ENCODE measurements around the gene EXOC7.

EXOC7 gene, protein sequence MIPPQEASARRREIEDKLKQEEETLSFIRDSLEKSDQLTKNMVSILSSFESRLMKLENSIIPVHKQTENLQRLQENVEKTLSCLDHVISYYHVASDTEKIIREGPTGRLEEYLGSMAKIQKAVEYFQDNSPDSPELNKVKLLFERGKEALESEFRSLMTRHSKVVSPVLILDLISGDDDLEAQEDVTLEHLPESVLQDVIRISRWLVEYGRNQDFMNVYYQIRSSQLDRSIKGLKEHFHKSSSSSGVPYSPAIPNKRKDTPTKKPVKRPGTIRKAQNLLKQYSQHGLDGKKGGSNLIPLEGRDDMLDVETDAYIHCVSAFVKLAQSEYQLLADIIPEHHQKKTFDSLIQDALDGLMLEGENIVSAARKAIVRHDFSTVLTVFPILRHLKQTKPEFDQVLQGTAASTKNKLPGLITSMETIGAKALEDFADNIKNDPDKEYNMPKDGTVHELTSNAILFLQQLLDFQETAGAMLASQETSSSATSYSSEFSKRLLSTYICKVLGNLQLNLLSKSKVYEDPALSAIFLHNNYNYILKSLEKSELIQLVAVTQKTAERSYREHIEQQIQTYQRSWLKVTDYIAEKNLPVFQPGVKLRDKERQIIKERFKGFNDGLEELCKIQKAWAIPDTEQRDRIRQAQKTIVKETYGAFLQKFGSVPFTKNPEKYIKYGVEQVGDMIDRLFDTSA

GRCh38 chr17:76103274-76104139 lies at the start of gene EXOC7:
Gene EXOC7 (minus strand): TSS chr17:76103787. CDS start chr17:76103692, 95 bp downstream.
- peak; percentile 90 for DNase-seq

GRCh38 chr17:76153202-76153601 lies 49.6 kb upstream of the EXOC7 start:
- no peak for DNase-seq

DNA sequence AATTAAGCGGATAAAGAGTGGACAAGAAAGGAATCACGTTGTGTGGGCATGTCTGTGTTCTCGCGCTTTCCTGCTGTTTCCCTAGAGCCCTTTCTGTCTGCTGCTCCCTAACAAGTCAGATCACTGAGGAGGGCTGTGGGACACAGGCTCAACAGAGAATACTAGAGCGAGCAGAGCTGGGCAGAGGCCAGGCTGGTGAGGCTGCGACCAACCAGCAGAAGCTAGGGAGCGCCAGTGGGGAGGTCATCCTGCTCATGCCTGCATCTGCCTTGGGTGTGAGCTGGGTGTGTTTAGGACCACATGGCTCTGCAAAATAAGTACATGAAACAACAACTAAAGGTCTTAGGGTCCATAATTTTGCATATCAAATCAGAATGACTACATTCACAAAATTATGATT lies 49.0 kb upstream of the EXOC7 start:
- DNase-seq: no peak

GRCh38 chr17:76151896-76152454 lies 48.4 kb upstream of the EXOC7 start:
- DNase-seq: no peak

DNA sequence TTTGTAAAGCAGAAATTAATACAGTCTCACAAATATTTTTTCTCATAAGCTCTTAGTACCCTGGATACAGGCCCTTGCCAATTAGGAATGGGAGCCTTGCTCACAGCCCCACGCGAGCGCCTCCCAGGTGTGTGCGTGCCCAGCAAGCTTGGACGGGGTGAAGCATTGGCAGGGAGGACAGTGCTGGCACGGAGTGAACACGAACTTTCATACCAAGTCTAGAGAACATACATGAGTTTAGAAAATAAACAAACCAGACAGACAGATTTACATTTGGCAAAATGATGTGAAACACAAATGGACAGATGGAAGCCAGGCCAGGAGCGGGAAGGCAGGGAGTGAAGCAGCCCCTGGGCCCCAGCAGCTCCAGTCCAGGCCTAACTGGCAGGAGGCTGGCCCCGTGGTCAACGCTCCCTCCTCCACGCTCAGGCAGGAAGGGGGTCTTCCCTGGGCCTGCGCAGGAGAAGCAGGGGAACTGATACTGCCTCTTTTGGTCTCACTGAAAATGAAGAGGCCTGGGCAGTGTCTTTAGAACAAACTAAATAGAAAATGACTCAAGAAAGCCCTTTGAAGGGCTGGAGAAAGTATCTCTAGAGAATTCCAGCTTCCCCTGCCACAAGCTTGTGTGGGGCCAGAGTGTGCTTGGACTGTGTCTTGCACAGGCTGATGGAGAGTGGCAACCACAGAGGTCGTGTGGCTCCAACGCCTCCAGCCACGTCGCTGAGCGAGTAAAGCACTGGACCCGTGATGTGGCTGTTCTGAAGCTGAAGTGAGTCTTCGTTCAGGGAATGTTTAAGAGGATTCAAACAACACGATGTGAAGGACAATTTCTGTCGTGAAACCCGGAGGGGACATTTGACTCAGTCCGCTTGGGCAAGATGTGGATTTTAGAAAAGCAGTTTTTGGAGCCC lies 47.4 kb upstream of the EXOC7 start:
- no peak for DNase-seq

DNA sequence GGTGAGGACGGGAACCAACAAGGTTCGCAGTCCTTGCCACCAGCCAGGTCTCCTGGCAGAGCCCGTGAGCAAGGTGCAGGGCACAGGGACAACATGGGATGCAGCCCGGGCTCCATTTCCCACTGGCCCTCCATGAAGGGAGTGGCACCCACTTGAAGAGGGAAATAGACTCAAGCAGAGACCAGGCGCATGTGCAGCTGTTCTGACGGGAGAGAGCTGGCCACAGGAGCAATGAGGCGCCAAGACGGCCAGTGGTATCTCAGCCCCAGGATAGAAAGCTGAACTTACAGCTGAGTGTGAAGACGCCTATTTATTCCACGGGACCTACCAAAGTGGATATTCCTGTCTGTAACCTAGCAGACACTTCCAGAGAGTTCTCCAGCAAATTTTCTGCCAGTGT lies 45.6 kb upstream of the EXOC7 start:
- DNase-seq: no peak

- DNase-seq: no peak
Observed at GRCh38 chr17:76148015-76148326, 44.4 kb upstream of the EXOC7 start.

GRCh38 chr17:76147211-76148014 lies 43.8 kb upstream of the EXOC7 start:
- DNase-seq: no peak

GRCh38 chr17:76146053-76146851 lies 42.7 kb upstream of the EXOC7 start:
- no peak for DNase-seq

GRCh38 chr17:76145231-76146052 lies 41.9 kb upstream of the EXOC7 start:
- DNase-seq: peak; percentile 59

DNA sequence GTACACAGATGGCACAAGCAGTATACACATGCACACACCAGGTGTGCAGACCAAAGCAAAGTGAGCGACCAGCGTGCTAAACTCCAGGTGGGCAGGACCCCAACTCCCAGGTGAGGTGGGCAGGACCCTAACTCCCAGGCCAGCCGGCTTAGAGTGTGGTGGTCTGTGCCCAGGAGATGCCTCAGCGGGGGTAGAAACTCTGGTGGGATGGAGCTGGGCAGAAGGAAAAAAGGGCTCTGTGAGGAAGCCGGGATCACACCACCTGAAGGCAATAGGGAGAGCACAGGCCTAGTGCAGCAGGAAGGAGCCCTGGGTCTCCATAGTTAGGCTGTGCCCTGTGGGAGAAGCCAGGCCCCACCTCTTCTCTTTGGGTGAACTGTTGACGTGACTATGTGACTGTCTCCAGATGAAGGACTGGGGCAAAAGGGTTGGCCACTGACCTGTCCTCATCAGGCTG lies 39.0 kb upstream of the EXOC7 start:
- no peak for DNase-seq

DNA sequence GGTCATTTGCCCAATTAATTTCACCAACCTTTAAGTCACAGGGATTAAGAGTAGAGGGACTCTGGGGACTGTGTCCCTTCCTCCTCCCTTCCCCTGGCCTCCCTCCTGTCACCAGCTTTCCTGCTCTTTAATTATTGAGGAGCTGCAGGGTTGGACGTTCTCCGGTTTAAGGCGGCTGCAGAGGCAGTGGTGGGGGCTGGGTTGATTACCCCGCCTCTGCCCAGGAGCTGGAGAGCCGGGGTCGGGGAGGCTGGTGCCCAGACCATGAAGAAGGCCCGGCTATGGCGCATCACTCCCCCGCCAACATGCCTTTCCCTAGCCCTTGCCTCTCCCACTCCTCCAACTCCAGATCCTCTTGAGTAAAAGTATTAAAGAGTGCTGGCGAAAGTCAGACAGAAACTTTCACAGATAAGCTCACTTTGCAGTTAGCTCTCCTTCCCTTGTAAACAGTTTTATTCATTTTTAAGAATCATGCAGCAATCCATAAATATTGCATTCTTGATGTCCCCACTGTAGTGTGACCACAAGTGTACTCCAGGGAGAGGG lies 38.5 kb upstream of the EXOC7 start:
- DNase-seq: no peak

DNA sequence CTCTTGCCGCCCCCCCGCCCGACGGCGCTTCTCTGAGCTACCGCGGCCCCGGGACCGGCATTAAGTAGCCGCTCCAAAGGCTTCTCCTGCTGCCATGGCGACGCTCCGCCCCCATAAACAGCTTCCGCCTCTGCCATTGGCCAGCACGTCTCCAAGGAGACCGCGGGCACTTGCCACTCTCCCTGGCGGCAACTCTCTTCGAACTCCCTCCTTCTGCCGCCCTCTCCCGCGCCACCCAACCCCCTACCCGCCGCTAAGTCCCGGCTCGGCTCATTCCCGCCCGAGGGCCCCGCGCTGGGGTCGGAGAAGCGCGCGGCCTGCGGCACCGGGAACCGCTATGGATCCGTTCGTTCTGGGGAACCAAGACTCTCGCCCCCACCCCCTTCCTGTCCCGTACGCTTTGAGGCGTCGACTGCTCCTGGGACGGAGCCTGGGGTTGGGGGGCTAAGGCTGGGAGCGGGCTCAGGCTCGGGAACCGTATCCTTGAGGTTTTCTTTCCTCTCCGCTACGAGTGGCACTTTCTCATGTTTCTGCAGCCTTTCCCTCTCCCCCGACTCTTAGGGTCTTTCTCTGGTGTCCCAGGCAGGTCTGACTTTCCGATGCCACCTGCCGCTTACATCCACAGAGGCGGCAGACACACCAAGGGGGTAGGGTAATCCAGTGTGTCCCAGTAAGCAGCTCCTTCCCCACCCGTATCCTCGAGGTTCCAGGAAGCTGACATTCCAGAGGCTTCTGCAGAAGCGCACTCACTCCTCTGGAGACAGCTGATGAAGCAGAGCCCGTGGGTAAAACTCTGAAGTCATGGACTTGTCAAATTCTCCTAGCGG lies 37.8 kb upstream of the EXOC7 start, which contains the start of gene FOXJ1:
Gene FOXJ1, minus strand, starts transcription at position 34 of the 827 bp plus-strand sequence. CDS start 850 bp downstream, outside the sequence.
- DNase-seq: peak; percentile 91

- DNase-seq: no peak
Observed at GRCh38 chr17:76140661-76141211, 37.1 kb upstream of the EXOC7 start.

DNA sequence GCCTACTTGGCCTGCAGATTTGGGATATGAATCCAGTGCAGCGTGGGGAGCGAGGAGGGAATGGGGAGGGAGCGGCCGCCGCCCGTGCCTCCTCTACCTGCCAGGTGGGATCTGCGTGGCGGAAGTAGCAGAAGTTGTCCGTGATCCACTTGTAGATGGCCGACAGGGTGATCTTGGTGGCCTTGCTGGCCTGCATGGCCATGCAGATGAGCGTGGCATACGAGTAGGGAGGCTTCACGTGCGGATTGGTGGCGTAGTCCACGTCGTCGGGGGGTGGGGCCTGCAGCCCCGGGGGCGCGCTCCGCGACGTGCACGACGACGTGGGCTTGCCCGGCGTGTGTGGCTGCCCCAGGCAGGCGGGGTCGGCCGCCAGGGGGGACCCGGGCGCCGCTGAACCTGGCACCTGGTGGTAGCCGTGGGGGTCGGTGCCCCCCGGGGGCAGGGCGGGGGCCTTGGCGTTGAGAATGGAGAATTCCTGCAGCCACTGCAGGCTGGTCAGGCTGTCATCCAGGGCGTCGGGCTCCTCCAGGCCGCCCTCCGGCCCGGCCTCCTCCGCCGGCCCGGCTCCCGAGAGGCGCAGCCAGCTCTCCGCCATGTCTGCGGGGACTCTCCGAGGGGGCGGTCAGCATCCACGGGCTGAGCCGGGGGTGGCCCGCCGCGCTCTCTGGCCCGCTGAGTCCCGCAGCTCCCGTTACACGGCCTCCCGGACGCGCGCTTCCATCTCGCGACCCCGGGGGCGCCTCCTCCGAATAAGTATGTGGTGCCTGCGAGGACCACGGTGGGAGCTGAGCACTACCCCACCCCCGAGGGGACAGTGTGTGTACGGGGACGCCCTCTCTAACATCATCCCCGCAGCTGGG lies 36.4 kb upstream of the EXOC7 start:
- peak; percentile 37 for DNase-seq
